HL-60 (cell line): ENCODE data around the gene WNK1.
A peak's percentile ranks its signal among the peaks of the same experiment; 100 is the strongest.

Experiments
- DNase-seq, 2 experiments: peaks; one replicate each; pipeline ENCODE4 v3.0.0-alpha.2; 2010 to 2020; ENCODE audit warnings: low read depth in 1 of 2, low spot score in 1 of 2
- H3K27ac ChIP-seq: fragments of 250-450 bp; sonication (Bioruptor Pico); replicated peaks from 2 replicates; pipeline ENCODE4 v1.5.1; 2020; ENCODE audit warnings: mild to moderate bottlenecking, moderate library complexity
- H3K27me3 ChIP-seq: fragments of 250-450 bp; sonication (Bioruptor Pico); 2 replicates; pipeline ENCODE4 v1.5.1; 2021; ENCODE audit warnings: mild to moderate bottlenecking, moderate library complexity; ENCODE audit not compliant: insufficient read depth, poor library complexity, severe bottlenecking
- H3K4me3 ChIP-seq: replicated peaks from 2 replicates; pipeline ENCODE4 v1.5.1; 2011; ENCODE audit warnings: mild to moderate bottlenecking, control low read depth, low read length; ENCODE audit not compliant: insufficient read depth
- GABPA ChIP-seq: IDR thresholded peaks from 2 replicates; pipeline ENCODE4 v1.6.1; 2012; ENCODE audit warnings: low read depth
- POLR2AphosphoS5 ChIP-seq: IDR thresholded peaks from 2 replicates; pipeline ENCODE4 v1.6.1; 2012; ENCODE audit warnings: low read depth
- SPI1 ChIP-seq: IDR thresholded peaks from 2 replicates; pipeline ENCODE4 v1.6.1; 2012; ENCODE audit warnings: low read depth, mild to moderate bottlenecking, borderline replicate concordance
- TF ChIP-seq, protein P1 (sequence below): IDR thresholded peaks from one replicate; pipeline ENCODE4 v1.5.1; 2011; ENCODE audit warnings: low read length, control low read depth, inconsistent platforms; ENCODE audit not compliant: insufficient read depth
- TF ChIP-seq, protein P2 (sequence below): IDR thresholded peaks from 2 replicates; pipeline ENCODE4 v1.6.1; 2012; ENCODE audit warnings: low read depth; ENCODE audit not compliant: insufficient replicate concordance

WNK1 gene

GRCh38 chr12:726281-727140 is 25.9 kb upstream of the WNK1 start:
- peak in 1 of 2 experiments; percentile 60 for DNase-seq
- no peaks in the 10 kb centered on the region for H3K27me3 ChIP-seq
- H3K27ac ChIP-seq: peak overlapping the region; percentile 60
- no peak overlapping the region for H3K4me3 ChIP-seq
- TF ChIP-seq, protein P1, sequence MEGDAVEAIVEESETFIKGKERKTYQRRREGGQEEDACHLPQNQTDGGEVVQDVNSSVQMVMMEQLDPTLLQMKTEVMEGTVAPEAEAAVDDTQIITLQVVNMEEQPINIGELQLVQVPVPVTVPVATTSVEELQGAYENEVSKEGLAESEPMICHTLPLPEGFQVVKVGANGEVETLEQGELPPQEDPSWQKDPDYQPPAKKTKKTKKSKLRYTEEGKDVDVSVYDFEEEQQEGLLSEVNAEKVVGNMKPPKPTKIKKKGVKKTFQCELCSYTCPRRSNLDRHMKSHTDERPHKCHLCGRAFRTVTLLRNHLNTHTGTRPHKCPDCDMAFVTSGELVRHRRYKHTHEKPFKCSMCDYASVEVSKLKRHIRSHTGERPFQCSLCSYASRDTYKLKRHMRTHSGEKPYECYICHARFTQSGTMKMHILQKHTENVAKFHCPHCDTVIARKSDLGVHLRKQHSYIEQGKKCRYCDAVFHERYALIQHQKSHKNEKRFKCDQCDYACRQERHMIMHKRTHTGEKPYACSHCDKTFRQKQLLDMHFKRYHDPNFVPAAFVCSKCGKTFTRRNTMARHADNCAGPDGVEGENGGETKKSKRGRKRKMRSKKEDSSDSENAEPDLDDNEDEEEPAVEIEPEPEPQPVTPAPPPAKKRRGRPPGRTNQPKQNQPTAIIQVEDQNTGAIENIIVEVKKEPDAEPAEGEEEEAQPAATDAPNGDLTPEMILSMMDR: no peak
- TF ChIP-seq, protein P2, sequence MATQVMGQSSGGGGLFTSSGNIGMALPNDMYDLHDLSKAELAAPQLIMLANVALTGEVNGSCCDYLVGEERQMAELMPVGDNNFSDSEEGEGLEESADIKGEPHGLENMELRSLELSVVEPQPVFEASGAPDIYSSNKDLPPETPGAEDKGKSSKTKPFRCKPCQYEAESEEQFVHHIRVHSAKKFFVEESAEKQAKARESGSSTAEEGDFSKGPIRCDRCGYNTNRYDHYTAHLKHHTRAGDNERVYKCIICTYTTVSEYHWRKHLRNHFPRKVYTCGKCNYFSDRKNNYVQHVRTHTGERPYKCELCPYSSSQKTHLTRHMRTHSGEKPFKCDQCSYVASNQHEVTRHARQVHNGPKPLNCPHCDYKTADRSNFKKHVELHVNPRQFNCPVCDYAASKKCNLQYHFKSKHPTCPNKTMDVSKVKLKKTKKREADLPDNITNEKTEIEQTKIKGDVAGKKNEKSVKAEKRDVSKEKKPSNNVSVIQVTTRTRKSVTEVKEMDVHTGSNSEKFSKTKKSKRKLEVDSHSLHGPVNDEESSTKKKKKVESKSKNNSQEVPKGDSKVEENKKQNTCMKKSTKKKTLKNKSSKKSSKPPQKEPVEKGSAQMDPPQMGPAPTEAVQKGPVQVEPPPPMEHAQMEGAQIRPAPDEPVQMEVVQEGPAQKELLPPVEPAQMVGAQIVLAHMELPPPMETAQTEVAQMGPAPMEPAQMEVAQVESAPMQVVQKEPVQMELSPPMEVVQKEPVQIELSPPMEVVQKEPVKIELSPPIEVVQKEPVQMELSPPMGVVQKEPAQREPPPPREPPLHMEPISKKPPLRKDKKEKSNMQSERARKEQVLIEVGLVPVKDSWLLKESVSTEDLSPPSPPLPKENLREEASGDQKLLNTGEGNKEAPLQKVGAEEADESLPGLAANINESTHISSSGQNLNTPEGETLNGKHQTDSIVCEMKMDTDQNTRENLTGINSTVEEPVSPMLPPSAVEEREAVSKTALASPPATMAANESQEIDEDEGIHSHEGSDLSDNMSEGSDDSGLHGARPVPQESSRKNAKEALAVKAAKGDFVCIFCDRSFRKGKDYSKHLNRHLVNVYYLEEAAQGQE: no peak
- no peak for TF ChIP-seq POLR2AphosphoS5
- TF ChIP-seq GABPA: no peak
- no peak for TF ChIP-seq SPI1

GRCh38 chr12:727321-727720 is 25.1 kb upstream of the WNK1 start:
- H3K4me3 ChIP-seq: no peak overlapping the region
- no peak overlapping the region for H3K27ac ChIP-seq
- DNase-seq: no peak
- no peaks in the 10 kb centered on the region for H3K27me3 ChIP-seq
- TF ChIP-seq, protein P1: no peak
- TF ChIP-seq, protein P2: no peak
- no peak for TF ChIP-seq SPI1
- TF ChIP-seq GABPA: no peak
- TF ChIP-seq POLR2AphosphoS5: no peak

GRCh38 chr12:728781-729180 is 23.6 kb upstream of the WNK1 start:
- H3K27me3 ChIP-seq: no peaks in the 10 kb centered on the region
- H3K27ac ChIP-seq: no peak overlapping the region
- no peak for DNase-seq
- H3K4me3 ChIP-seq: no peak overlapping the region
- TF ChIP-seq, protein P2: no peak
- TF ChIP-seq GABPA: no peak
- TF ChIP-seq POLR2AphosphoS5: no peak
- TF ChIP-seq, protein P1: no peak
- TF ChIP-seq SPI1: no peak
